Osteocyte (in vitro differentiated cells): Measurements from ENCODE around the gene TUBGCP6. TPM values are rescaled to one million over a fixed set of nuclear protein-coding genes. Genes with fewer than 3 reads are reported as not detected.

Experiments
- DNase-seq: peaks from one replicate; pipeline ENCODE4 v3.0.0; 2021; ENCODE audit warnings: mixed read lengths; ENCODE audit not compliant: unreplicated experiment; ENCODE audit errors: extremely low spot score
- H3K27ac Mint-ChIP-seq: one replicate; pipeline ENCODE4 v1.8.0; 2021; ENCODE audit warnings: mild to moderate bottlenecking, mixed read lengths; ENCODE audit not compliant: unreplicated experiment
- H3K27me3 Mint-ChIP-seq: one replicate; pipeline ENCODE4 v1.8.0; 2021; ENCODE audit warnings: mixed read lengths; ENCODE audit not compliant: unreplicated experiment
- H3K36me3 Mint-ChIP-seq: one replicate; pipeline ENCODE4 v1.8.0; 2021; ENCODE audit warnings: mixed read lengths; ENCODE audit not compliant: unreplicated experiment
- H3K4me1 Mint-ChIP-seq: one replicate; pipeline ENCODE4 v1.8.0; 2021; ENCODE audit warnings: mixed read lengths; ENCODE audit not compliant: unreplicated experiment
- H3K4me3 Mint-ChIP-seq: one replicate; pipeline ENCODE4 v1.8.0; 2021; ENCODE audit warnings: mild to moderate bottlenecking, moderate library complexity, mixed read lengths; ENCODE audit not compliant: unreplicated experiment
- H3K9me3 Mint-ChIP-seq: one replicate; pipeline ENCODE4 v1.8.0; 2021; ENCODE audit warnings: mixed read lengths; ENCODE audit not compliant: unreplicated experiment
- long read RNA-seq: library from polyadenylated mRNA; unstranded; transcript quantifications from one replicate; pipeline ENCODE4 v2.0.0, GENCODE V29; 2021
- total RNA-seq: library from RNA; stranded (reverse); gene quantifications from 2 replicates; pipeline ENCODE4 v1.2.1, GENCODE V29; 2021
- TF ChIP-seq, protein P1 (sequence below): fragments of 200-600 bp; sonication (generic); IDR thresholded peaks from 2 replicates; pipeline ENCODE4 v1.5.0; 2021; ENCODE audit warnings: antibody characterized with exemption, mild to moderate bottlenecking, moderate library complexity

Gene TUBGCP6, protein sequence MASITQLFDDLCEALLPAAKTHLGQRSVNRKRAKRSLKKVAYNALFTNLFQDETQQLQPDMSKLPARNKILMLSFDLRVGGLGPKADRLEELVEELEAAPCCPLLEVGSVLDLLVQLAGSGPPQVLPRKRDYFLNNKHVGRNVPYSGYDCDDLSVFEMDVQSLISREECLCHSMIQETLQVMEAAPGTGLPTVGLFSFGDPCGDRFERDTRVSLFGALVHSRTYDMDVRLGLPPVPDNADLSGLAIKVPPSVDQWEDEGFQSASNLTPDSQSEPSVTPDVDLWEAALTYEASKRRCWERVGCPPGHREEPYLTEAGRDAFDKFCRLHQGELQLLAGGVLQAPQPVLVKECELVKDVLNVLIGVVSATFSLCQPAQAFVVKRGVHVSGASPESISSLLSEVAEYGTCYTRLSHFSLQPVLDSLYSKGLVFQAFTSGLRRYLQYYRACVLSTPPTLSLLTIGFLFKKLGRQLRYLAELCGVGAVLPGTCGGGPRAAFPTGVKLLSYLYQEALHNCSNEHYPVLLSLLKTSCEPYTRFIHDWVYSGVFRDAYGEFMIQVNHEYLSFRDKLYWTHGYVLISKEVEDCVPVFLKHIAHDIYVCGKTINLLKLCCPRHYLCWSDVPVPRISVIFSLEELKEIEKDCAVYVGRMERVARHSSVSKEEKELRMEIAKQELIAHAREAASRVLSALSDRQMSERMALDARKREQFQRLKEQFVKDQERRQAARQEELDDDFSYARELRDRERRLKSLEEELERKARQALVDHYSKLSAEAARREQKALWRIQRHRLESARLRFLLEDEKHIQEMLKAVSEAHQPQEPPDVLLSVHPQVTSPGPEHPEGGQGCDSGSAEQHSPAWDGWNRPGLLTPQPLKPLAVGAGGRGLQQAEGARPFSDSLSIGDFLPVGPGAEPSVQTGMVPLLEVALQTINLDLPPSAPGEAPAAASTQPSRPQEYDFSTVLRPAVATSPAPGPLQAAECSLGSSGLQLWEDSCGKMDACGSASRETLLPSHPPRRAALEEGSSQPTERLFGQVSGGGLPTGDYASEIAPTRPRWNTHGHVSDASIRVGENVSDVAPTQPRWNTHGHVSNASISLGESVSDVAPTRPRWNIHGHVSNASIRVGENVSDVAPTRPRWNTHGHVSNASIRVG (N-terminal part only)
- 52.5 and 55.7 TPM in 2 replicates for total RNA-seq
- long read RNA-seq, partial matches to known transcripts = 8 of 13 reads
- long read RNA-seq, other reads (novel, unspliced or antisense) = 5 of 13 reads

DNA sequence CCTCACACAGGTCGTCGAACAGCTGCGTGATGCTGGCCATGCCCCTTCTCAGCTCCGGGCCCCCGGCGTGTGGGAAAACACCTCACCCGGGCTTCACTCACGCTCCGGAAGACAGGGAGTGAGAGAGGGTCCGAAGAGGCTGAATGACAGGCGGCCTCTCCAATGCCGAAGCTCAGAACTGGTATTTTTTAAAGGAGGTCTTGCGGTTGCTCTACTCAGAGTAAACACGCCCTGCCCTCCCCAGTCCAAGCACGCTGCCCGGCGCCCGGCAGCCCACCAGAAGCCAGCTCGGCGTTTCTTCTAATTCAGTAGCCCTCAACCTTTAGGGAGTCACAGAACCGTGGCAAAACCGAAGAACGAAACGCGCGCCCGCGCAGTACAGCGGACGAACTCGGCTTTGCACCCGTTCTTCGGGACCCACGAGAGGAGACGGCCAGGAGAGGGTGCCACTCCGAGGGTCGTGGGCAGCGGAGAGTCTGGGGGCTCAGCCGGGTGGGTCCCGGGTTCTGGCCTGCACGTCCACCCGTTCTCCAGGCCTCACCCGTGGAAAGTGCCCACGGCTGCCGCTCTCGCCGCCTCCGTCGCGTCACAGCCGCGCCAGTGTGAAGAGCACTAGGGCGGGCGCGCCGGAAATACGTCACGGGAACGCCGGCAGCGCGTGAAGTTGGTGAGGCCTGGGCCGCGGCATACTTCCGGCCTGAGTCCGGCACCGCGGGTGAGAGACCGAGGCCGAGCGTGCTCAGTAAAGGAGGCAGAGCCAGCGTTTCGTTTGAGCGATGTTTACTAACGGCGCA is at the start of gene TUBGCP6:
Gene TUBGCP6 (minus strand): TSS at position 604 of the 794 bp plus-strand sequence. CDS start 564 bp downstream, at position 40.
- DNase-seq = peak; percentile 96
- TF ChIP-seq, protein P1, sequence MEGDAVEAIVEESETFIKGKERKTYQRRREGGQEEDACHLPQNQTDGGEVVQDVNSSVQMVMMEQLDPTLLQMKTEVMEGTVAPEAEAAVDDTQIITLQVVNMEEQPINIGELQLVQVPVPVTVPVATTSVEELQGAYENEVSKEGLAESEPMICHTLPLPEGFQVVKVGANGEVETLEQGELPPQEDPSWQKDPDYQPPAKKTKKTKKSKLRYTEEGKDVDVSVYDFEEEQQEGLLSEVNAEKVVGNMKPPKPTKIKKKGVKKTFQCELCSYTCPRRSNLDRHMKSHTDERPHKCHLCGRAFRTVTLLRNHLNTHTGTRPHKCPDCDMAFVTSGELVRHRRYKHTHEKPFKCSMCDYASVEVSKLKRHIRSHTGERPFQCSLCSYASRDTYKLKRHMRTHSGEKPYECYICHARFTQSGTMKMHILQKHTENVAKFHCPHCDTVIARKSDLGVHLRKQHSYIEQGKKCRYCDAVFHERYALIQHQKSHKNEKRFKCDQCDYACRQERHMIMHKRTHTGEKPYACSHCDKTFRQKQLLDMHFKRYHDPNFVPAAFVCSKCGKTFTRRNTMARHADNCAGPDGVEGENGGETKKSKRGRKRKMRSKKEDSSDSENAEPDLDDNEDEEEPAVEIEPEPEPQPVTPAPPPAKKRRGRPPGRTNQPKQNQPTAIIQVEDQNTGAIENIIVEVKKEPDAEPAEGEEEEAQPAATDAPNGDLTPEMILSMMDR = peak; percentile 28
- Mint-ChIP-seq H3K4me3 (peak within 1 kb of the TSS; percentile 100), H3K27me3 (no peaks in the 10 kb centered on the region), H3K4me1 (peaks cover 34% of the 10 kb centered on the region), H3K9me3 (no peaks in the 10 kb centered on the region), H3K27ac (peak within 1 kb of the TSS; percentile 100), H3K36me3 (peaks cover 10% of the 10 kb centered on the region)

DNA sequence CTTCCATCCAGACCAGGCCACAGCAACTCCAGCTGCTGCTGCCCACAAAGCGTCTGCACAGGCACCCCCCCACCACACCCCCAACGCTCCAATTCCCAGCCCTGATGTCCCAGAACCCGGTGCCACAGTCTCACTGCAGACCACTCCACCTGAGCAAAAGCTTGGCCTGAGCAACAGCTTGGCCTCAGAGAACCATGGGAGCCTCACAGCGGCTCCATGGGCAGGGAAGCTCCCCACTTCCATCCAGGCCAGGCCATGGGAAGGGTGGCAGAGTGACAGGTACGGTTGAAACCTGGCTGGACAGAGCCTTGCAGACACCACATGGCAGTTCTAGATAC is 49.5 kb upstream of the TUBGCP6 start:
- H3K4me3 Mint-ChIP-seq = no peak overlapping the region
- H3K27me3 Mint-ChIP-seq = no peaks in the 10 kb centered on the region
- TF ChIP-seq, protein P1 = no peak
- peaks cover 64% of the 10 kb centered on the region for H3K4me1 Mint-ChIP-seq
- H3K27ac Mint-ChIP-seq = peak overlapping the region; percentile 74
- H3K36me3 Mint-ChIP-seq = peaks cover 3% of the 10 kb centered on the region
- DNase-seq = no peak
- no peaks in the 10 kb centered on the region for H3K9me3 Mint-ChIP-seq

DNA sequence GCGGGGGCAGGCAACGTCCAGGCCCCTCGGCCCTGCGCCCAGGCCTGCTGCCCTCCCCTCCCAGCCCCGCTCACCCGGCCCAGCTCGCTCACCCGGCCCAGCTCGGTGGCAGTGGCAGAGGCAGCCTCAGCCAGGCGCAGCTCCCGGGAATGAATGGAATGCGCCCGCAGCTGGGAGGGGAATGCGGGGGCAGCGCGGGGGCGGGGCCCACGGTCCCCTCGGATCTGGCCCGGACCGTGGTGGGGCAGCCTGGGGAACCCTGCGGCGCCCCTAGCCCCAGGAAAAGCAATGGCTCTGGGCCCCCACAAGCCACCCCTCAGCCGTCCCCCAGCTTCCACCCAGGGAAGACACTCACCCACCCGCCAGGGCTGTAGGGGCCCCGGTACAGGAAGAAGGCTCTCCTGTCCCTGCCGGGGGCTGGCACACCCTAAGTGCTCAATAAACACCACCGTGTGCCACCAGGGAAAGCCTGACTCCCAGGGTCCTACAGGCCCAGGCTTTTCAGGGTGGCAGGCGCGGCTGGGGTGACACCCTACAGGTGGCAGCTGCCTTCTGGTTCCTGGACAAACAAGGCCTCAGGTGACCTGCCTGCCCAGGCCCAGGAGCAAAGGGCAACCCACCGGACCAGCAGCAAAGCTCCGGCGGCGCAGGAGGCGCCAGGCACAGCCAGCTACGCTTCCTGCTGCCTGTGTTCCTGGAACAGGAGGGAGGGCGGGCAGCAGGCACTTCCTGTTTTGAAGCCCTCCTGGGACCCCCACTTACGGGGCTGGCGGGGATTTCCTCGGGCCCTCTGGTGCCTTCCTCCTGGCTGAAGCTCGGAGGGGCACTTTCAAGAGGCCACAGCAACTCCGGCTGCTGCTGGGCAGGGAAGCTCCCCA is 48.9 kb upstream of the TUBGCP6 start:
- Mint-ChIP-seq H3K4me3 (no peak overlapping the region), H3K4me1 (peaks cover 60% of the 10 kb centered on the region), H3K27me3 (no peaks in the 10 kb centered on the region), H3K27ac (peak overlapping the region; percentile 74), H3K9me3 (no peaks in the 10 kb centered on the region), H3K36me3 (peaks cover 7% of the 10 kb centered on the region)
- TF ChIP-seq, protein P1 = peak; percentile 10
- DNase-seq = peak; percentile 91

DNA sequence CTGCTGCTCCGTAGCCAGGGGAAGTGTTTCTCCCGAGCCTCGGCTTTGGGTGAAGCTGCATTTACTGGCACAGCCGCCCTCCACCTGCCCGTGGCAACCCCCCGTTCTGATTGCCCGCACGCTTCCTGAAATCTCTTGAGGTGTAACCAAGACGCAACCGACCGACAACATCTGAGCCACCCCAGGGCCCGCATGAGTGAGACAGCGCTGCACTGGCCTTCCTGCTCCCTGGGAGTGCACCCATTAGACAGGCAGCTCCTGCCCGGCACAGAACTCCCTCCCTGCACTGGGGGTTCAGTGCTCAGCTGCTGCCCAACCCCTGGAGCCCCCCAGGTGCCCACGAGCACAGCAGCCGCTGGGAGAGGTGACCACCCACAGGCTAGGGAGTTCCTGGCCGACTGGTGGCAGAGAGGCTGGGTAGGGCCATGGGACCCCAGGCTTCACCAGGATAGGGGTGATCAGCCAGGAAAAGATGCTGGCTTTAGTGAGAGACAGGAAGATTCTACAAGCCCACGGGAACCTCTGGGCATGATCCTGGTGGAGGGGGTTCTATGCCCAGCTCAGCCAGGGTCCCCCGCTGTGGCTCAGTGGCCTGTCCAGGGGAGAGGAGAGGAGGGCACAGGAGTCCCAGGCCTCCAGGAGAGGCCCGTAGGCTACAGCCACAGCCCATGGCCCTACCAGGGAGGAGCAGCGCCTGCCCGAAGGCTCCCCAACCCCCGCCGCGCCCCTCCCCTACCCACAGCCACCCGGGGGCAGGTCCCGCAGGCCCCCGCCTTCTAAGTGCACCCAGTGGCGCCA is 48.0 kb upstream of the TUBGCP6 start:
- H3K27me3 Mint-ChIP-seq = no peaks in the 10 kb centered on the region
- no peak for DNase-seq
- TF ChIP-seq, protein P1 = no peak
- H3K36me3 Mint-ChIP-seq = peaks cover 9% of the 10 kb centered on the region
- H3K27ac Mint-ChIP-seq = peak overlapping the region; percentile 79
- H3K4me3 Mint-ChIP-seq = peak overlapping the region; percentile 59
- peaks cover 52% of the 10 kb centered on the region for H3K4me1 Mint-ChIP-seq
- H3K9me3 Mint-ChIP-seq = no peaks in the 10 kb centered on the region
